ENCODE data around the gene TUFT1. TPM values are rescaled to one million over a fixed set of nuclear protein-coding genes. Genes with fewer than 3 reads are reported as not detected.

Gene TUFT1
- total and polyA plus RNA-seq, 10 of the 15 experiments (the other 5 are each of a cell fraction or from before 2014, with no cell fraction given): 0.08 to 4.3 (median 3.2) TPM

DNA sequence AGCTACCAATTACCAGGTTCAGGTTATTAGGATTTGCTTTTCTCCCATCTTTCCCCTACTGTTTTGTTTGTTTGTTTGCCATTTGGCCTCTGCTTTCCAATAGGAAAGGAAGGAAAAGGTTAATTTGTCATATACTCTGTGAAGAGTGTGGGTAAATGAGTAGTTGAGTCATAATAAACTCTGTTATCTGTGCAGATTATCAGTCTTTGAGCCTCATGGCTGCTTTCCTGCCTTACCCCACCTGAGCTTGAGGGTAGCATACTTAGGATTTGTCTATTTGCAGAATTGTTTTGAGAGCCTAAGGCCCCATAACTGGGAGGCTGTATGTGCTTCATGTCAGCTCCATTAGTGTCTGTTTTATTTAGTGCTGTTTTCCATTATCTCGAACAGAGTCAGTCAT, 38.8 kb downstream of the TUFT1 start (continued):
- TF ChIP-seq, protein P1, sequence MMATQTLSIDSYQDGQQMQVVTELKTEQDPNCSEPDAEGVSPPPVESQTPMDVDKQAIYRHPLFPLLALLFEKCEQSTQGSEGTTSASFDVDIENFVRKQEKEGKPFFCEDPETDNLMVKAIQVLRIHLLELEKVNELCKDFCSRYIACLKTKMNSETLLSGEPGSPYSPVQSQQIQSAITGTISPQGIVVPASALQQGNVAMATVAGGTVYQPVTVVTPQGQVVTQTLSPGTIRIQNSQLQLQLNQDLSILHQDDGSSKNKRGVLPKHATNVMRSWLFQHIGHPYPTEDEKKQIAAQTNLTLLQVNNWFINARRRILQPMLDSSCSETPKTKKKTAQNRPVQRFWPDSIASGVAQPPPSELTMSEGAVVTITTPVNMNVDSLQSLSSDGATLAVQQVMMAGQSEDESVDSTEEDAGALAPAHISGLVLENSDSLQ (IDR thresholded peaks at IDR 0.05): no peak
- TF ChIP-seq, protein P2, sequence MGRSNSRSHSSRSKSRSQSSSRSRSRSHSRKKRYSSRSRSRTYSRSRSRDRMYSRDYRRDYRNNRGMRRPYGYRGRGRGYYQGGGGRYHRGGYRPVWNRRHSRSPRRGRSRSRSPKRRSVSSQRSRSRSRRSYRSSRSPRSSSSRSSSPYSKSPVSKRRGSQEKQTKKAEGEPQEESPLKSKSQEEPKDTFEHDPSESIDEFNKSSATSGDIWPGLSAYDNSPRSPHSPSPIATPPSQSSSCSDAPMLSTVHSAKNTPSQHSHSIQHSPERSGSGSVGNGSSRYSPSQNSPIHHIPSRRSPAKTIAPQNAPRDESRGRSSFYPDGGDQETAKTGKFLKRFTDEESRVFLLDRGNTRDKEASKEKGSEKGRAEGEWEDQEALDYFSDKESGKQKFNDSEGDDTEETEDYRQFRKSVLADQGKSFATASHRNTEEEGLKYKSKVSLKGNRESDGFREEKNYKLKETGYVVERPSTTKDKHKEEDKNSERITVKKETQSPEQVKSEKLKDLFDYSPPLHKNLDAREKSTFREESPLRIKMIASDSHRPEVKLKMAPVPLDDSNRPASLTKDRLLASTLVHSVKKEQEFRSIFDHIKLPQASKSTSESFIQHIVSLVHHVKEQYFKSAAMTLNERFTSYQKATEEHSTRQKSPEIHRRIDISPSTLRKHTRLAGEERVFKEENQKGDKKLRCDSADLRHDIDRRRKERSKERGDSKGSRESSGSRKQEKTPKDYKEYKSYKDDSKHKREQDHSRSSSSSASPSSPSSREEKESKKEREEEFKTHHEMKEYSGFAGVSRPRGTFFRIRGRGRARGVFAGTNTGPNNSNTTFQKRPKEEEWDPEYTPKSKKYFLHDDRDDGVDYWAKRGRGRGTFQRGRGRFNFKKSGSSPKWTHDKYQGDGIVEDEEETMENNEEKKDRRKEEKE (IDR thresholded peaks at IDR 0.05): no peak
- no peak for TF ChIP-seq CBX3 (IDR thresholded peaks at IDR 0.05; ENCODE audit: borderline replicate concordance, low read depth)

DNA sequence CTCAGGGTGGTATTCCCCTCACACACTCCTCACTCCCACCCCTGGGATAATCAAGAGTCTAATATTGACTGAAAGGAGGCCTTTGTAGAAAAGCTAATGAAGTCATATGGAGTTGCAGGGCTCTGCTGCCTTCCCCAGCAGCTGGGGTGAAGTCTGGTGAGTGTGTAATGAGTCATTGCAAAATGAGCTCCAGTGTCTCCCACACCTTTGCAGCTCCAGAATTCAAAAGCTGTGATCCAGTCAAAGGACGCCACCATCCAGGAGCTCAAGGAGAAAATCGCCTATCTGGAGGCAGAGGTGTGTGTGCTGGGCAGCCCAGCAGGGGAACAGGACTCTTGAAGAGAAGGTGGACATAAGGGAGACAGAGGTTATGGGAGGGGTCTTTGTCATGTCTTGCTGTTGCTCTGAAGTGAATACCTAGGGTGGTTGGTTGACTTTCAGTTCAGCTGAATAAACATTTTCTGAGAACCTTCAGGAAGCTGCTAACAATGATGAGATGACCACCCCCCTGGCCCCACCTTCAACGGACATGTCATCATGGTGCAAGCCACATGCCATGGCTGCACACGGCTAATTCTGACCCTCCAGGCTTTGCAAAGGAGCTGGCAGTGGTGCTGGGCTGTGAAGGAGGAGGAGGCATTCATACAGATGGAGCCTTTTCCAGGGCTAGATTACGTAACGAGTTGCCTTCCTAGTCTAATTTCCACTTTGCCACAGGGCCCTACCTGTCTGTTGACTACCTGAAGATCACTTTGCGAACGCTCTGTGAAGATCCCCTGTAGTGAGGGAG, 39.5 kb downstream of the TUFT1 start:
- RAD21 ChIA-PET (ENCODE audit: unreplicated experiment): no interaction called here
- no peak for FAIRE-seq
- Histone ChIP-seq H3K79me2 (ENCODE audit: control insufficient read depth, insufficient read depth, low read length) (no peaks in the 10 kb centered on the region), H3K9me3 (replicated peaks; ENCODE audit: control insufficient read depth, insufficient read depth, low read length) (no peaks in the 10 kb centered on the region), H2AFZ (ENCODE audit: control insufficient read depth, low read depth, low read length) (no peak overlapping the region), H3K4me2 (ENCODE audit: control insufficient read depth, insufficient read depth) (no peak overlapping the region), H3K36me3 (ENCODE audit: control insufficient read depth in 2 of 2, insufficient read depth in 2 of 2, low read length in 1 of 2) (no peaks in the 10 kb centered on the region), H3K4me3 (no peak overlapping the region), H3K27ac (ENCODE audit: control insufficient read depth, insufficient read depth) (no peak overlapping the region), H4K20me1 (ENCODE audit: control insufficient read depth, insufficient read depth) (no peaks in the 10 kb centered on the region), H3K4me1 (ENCODE audit: control insufficient read depth, insufficient read depth, low read length) (peaks cover 4% of the 10 kb centered on the region; the same call in 1 of the 2 replicates), H3K27me3 (replicated peaks in 1 of 2; ENCODE audit: control insufficient read depth in 2 of 2, insufficient read depth in 2 of 2, low read length in 1 of 2) (no peaks in the 10 kb centered on the region; a peak in 2 of 4 replicates), H3K9ac (ENCODE audit: control insufficient read depth, insufficient read depth, low read length) (no peak overlapping the region)
- CTCF ChIA-PET: interaction anchor here (0.9 to 1.6 kb wide), 4 partner anchors 14 to 279 kb away, joined by 3 to 6 read pairs (median 3); no protein-coding TSS in a partner anchor
- DNase-seq (ENCODE audit: low read depth, low spot score): no peak
- SMC1A ChIA-PET (ENCODE audit: uncharacterized antibody, unreplicated experiment): interaction anchor here (1.0 kb wide), 1 partner anchor 37 kb away, joined by 3 read pairs; no protein-coding TSS in a partner anchor
- POLR2A ChIA-PET: interaction anchor here (0.6 kb wide), 1 partner anchor 25 kb away, joined by 6 read pairs; no protein-coding TSS in a partner anchor
- 58% methylated on average over 8 of the region's 8 CpGs for WGBS (ENCODE audit: insufficient coverage, insufficient replicate concordance, low lambda C conversion rate, missing lambda C conversion rate)
- ATAC-seq: no peak
- intact Hi-C loops (cut with micrococcal nuclease; ENCODE audit: unreplicated experiment): no loop called here
- BruUV-seq (replicated peaks): no TSS peak
- in situ Hi-C loops (cut with MboI): no loop called here
- no peak for TF ChIP-seq CBX5 (IDR thresholded peaks at IDR 0.05; ENCODE audit: low read depth)
- TF ChIP-seq, protein P3, sequence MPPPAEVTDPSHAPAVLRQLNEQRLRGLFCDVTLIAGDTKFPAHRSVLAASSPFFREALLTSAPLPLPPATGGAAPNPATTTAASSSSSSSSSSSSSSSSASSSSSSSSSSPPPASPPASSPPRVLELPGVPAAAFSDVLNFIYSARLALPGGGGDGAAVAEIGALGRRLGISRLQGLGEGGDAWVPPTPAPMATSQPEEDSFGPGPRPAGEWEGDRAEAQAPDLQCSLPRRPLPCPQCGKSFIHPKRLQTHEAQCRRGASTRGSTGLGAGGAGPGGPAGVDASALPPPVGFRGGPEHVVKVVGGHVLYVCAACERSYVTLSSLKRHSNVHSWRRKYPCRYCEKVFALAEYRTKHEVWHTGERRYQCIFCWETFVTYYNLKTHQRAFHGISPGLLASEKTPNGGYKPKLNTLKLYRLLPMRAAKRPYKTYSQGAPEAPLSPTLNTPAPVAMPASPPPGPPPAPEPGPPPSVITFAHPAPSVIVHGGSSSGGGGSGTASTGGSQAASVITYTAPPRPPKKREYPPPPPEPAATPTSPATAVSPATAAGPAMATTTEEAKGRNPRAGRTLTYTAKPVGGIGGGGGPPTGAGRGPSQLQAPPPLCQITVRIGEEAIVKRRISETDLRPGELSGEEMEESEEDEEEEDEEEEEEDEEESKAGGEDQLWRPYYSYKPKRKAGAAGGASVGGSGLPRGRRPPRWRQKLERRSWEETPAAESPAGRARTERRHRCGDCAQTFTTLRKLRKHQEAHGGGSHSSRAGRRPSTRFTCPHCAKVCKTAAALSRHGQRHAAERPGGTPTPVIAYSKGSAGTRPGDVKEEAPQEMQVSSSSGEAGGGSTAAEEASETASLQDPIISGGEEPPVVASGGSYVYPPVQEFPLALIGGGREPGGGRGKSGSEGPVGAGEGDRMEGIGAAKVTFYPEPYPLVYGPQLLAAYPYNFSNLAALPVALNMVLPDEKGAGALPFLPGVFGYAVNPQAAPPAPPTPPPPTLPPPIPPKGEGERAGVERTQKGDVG (CRISPR knock-in tag; IDR thresholded peaks at IDR 0.05): no peak
- no peak for TF ChIP-seq NBN (IDR thresholded peaks at IDR 0.05)
- TF ChIP-seq CEBPB (IDR thresholded peaks at IDR 0.05; ENCODE audit: borderline replicate concordance in 1 of 2, low read depth in 2 of 2, low read length in 2 of 2): no peak
- TF ChIP-seq NRF1 (conservative IDR thresholded peaks at IDR 0.05; ENCODE audit: low read depth, low read length): no peak
- TF ChIP-seq NFYB (IDR thresholded peaks at IDR 0.05; ENCODE audit: insufficient read depth, low read depth, low read length): no peak
- TF ChIP-seq EED (IDR thresholded peaks at IDR 0.05; ENCODE audit: low read depth): no peak
- TF ChIP-seq, protein P4, sequence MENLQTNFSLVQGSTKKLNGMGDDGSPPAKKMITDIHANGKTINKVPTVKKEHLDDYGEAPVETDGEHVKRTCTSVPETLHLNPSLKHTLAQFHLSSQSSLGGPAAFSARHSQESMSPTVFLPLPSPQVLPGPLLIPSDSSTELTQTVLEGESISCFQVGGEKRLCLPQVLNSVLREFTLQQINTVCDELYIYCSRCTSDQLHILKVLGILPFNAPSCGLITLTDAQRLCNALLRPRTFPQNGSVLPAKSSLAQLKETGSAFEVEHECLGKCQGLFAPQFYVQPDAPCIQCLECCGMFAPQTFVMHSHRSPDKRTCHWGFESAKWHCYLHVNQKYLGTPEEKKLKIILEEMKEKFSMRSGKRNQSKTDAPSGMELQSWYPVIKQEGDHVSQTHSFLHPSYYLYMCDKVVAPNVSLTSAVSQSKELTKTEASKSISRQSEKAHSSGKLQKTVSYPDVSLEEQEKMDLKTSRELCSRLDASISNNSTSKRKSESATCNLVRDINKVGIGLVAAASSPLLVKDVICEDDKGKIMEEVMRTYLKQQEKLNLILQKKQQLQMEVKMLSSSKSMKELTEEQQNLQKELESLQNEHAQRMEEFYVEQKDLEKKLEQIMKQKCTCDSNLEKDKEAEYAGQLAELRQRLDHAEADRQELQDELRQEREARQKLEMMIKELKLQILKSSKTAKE (IDR thresholded peaks at IDR 0.05; ENCODE audit: low read depth, poor library complexity, severe bottlenecking): no peak

Measured in GM12878 (cell line).